Measurements from ENCODE around the gene FAM120A.

GRCh38 chr9:93557366-93558137 lies 106.1 kb downstream of the FAM120A start:
- TF ChIP-seq, protein P1, sequence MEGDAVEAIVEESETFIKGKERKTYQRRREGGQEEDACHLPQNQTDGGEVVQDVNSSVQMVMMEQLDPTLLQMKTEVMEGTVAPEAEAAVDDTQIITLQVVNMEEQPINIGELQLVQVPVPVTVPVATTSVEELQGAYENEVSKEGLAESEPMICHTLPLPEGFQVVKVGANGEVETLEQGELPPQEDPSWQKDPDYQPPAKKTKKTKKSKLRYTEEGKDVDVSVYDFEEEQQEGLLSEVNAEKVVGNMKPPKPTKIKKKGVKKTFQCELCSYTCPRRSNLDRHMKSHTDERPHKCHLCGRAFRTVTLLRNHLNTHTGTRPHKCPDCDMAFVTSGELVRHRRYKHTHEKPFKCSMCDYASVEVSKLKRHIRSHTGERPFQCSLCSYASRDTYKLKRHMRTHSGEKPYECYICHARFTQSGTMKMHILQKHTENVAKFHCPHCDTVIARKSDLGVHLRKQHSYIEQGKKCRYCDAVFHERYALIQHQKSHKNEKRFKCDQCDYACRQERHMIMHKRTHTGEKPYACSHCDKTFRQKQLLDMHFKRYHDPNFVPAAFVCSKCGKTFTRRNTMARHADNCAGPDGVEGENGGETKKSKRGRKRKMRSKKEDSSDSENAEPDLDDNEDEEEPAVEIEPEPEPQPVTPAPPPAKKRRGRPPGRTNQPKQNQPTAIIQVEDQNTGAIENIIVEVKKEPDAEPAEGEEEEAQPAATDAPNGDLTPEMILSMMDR (IDR thresholded peaks at IDR 0.05), result no peak
- no peak for TF ChIP-seq POLR2A (IDR thresholded peaks at IDR 0.05)
